Measurements from ENCODE around the gene FDX2.
"Not testable (repeated sequence)": the region's sequence is repeated elsewhere in the genome, so short reads cannot be mapped to it uniquely, and the experiment has no call there.

FDX2 gene

DNA sequence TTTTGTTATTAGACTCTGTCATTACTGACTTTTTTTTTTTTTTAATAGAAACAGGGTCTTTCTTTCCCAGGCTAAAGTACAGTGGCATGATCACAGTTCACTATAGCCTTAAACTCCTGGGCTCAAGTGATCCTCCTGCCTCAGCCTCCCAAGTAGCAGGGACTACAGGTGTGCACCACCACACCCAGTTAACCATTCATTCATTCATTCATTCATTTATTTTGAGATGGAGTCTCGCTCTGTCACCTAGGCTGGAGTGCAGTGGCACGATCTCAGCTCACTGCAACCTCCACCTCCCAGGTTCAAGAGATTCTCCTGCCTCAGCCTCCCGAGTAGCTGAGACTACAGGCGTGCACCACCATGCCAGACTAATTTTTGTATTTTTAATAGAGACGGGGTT is 33.8 kb downstream of the FDX2 start:
- not testable (repeated sequence) for DNase-seq

DNA sequence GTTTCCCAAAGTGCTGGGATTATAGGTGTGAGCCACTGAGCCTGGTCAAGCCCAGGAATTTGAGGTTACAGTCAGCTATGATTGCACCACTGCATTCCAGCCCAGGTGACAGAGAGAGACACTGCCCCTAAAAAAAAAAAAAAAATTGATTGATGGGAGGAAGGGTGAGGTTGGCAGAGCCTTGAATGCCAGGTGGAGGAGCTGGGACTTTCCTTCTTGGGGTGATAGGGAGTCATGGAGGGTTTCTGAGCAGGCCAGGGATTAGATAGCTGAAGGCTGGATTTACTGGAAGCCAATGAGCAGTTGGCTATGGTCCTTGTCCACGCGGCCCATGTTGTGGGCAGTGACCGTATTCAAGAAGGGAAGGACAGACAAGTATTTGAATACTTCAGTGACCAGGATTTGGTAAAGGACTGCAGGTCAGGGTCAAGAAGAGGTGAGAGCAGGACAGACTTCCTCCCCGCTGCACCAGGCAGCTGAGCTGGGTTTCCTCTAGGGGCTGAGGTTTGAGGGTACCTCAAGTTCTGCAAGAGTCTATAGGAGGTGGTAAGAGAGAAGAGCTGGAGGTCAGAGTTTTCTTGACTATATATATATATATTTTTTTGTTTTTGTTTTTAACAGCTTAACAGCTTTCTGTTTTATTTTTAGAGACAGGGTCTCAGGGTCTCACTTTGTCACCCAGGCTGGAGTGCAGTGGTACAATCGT is 35.9 kb downstream of the FDX2 start:
- DNase-seq = no peak

DNA sequence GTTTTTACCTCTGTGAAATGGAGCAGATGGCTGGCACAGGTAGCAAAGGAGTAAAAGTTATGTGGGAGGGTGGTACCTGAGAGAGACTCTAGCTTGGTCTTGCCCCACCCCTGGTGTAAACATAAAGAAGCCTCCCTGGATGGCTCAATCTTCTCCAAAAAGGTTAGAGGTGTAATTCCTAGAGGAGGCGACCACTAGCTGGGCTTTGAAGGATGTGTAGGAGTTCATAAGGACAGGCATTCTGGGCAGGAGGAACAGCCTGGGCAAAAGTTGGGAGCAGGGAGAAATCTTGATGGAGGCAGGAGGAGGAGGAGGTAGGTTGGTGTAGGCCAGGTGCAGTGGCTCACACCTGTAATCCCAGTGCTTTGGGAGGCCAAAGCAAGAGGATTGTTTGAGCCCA is 36.9 kb downstream of the FDX2 start:
- DNase-seq = no peak

DNA sequence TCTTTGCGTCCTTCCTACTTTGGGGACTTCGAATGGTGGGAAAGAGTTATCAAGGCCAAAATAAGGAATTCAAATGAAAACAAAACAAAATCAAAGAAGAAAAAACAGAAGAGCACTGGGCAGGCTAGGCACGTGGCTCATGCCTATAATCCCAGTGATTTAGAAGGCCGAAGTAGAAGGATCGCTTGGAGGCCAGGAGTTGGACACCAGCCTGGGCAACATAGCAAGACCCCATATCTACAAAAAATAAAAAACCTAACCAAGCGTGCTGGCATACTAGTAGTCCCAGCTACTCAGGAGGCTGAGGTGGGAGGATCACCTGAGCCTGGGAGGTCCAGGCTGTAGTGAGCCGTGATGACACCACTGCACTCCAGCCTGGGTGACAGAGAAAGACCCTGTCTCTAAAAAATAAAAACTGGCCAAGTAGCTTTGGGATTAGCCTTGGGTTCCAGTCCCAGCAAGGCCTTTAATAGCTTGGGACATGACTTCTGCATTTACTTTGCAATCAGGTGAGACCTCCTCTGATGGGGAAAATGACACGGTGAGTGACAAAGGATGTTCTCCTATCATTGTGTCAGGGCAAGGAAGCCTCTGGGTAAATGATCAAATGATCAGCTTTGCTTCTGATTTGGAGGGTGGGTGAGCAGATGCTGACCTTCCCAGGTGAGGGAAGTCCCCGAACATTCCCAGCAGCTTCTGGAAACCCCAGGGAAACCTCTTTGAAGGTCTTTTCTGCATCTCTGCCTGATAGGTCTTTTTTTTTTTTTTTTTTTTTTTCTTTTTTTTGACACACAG is 37.8 kb downstream of the FDX2 start:
- DNase-seq = no peak

DNA sequence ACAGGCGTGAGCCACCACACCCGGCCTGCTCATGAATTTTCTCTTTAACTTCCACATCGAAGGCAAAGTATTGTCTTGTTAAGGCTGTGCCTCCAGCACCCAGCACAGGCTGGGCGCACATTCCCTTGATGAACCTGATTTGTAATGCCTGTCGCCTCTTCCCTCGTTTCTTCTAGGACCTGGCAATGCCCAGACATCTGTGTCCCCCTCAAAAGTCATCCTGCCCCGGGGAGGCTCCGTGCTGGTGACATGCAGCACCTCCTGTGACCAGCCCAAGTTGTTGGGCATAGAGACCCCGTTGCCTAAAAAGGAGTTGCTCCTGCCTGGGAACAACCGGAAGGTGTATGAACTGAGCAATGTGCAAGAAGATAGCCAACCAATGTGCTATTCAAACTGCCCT is 41.2 kb downstream of the FDX2 start:
- no peak for DNase-seq

DNA sequence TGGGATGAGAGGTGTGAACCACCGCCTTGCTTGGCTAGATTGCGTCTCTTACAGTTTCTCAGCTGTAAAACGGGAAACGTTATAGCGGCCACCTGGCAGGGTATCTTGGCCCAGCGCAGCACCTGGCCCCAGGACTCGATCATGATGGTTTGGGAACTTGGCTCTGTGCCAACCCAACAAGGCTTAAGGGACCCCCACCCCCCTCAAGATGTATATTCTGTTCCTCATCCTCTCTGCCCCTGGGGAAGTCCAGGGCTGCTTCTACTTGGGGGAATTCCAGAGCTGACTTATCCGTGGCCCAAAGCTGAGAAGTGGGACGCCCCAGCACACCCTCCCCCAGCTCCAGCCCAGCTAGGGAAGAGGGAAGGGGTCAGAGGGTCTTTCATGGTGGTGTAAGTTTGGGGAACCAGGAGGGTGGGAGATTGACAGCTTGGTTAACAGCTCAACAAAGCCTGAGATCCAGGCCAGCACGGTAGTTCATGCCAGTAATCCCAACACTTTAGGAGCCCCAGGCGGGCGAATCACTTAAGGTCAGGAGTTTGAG is 44.2 kb downstream of the FDX2 start:
- no peak for DNase-seq

DNA sequence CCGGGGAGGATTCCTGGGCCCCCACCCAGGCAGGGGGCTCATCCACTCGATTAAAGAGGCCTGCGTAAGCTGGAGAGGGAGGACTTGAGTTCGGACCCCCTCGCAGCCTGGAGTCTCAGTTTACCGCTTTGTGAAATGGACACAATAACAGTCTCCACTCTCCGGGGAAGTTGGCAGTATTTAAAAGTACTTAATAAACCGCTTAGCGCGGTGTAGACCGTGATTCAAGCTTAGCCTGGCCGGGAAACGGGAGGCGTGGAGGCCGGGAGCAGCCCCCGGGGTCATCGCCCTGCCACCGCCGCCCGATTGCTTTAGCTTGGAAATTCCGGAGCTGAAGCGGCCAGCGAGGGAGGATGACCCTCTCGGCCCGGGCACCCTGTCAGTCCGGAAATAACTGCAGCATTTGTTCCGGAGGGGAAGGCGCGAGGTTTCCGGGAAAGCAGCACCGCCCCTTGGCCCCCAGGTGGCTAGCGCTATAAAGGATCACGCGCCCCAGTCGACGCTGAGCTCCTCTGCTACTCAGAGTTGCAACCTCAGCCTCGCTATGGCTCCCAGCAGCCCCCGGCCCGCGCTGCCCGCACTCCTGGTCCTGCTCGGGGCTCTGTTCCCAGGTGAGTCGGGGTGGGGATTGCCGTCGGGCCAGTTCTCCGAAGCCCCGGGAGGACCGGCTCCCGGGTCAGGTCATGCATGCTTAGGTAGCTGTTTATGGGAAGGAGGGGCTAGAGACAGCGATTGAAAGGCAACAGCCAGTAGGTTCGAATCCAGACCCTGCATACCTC is 45.0 kb downstream of the FDX2 start, which contains the start of gene ICAM1:
ICAM1 (plus strand) TSS at position 505 of the 779 bp plus-strand sequence; CDS start at position 545, 40 bp downstream.
- DNase-seq = no peak

DNA sequence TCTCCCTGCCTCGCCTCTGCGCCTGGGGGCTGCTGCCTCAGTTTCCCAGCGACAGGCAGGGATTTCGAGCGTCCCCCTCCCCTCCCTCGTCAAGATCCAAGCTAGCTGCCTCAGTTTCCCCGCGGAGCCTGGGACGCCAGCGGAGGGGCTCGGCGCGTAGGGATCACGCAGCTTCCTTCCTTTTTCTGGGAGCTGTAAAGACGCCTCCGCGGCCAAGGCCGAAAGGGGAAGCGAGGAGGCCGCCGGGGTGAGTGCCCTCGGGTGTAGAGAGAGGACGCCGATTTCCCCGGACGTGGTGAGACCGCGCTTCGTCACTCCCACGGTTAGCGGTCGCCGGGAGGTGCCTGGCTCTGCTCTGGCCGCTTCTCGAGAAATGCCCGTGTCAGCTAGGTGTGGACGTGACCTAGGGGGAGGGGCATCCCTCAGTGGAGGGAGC is 45.6 kb downstream of the FDX2 start:
- DNase-seq = no peak

DNA sequence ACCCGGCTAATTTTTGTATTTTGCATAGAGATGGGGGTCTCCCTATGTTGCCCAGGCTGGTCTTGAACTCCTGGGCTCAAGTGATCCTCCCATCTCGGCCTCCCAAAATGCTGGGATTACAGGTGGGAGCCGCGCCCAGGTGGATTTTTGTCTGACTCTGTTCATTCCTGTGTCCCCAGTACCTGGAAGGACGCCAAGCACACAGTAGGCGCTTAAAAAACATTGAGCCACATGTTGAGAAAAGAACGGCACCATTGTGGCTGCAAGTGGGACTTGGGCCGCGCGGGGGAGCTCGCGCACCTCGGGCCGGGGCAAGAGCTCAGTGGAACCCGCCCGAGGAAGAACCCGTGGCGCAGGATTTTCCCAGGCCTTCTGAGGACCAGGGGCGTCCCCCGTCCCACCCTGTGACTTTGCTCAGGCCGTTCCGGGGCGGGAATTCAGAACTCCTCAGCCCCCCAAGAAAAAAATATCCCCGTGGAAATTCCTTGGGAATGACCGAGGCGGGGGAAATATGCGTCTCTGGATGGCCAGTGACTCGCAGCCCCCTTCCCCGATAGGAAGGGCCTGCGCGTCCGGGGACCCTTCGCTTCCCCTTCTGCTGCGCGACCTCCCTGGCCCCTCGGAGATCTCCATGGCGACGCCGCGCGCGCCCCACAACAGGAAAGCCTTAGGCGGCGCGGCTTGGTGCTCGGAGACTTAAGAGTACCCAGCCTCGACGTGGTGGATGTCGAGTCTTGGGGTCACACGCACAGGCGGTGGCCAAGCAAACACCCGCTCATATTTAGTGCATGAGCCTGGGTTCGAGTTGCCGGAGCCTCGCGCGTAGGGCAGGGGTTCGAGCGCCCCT is 46.3 kb downstream of the FDX2 start:
- peak; percentile 40 for DNase-seq

DNA sequence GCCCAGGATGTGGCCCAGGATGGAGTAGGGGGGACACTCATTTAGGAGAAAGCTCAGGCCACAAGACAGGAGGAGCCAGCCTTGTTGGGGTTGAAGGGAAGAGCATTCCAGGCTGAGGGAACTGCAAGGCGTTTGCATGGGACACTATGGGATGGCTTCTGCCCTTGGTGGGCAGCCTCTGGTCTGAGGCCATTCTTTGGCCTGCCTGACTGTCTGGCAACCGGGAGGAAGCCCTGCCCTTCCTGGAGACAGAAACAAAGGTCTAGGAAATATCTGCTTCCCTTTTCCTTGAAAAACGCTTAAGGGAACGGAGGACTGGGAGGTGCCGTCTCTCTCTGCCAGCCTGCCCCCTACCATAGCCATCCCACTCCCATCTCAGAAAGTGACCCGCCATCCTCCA is 47.7 kb downstream of the FDX2 start:
- no peak for DNase-seq

DNA sequence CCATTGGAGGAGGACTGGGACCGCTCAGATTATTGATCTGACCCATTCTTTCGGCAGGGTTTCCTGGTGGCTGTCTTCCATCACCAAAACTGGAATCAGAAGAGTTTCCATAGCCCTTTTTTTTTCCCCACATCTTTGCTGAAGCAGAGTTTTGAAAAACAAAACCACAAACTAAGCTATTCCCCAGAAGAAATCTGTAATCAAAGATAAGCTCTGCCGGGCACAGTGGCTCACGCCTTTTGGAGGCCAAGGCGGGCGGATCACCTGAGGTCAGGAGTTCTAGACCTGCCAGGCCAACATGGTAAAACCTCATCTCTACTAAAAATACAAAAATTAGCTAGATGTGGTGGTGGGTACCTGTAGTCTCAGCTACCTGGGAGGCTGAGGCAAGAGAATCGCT is 49.1 kb downstream of the FDX2 start:
- DNase-seq = no peak

DNA sequence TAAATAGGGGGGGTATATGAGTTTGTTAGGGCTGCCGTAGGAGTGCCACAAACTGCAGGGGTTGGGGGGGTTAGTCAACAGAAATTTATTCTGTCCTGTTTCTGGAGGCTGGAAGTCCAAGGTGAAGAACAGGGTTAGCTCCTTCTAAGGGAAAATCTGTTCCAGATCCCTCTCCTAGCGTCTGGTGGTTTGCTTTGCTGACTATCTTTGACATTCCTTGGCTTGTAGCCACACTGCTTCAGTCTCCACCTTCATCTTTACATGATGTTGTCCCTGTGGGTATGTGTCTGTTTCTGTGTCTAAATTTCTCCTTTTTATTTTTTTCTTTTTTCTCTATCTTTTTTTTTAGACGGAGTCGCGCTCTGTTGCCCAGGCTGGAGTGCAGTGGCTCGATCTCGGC is 53.0 kb downstream of the FDX2 start:
- DNase-seq = no peak

DNA sequence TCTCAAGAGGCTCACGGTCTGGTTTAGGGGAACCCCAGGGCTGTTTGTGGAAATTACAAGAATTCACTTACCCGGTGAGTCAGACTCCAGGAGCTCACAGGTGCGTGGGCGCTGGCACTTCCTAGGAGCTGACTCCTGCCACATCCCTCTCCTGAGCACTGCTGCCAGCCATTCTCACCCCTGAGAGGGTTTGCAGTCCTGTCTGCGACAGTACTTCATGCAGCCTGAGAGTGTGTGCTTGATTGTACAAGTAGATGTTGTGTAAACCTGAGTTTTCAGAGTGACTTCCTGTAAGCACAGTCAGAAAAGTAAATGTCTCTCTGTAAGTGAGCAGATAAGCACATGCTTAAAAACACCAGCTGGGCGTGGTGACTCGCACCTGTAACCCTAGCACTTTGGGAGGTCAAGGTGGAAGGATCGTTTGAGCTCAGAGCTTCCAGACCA is 55.7 kb downstream of the FDX2 start:
- DNase-seq = no peak
